IMR-90 (cell line): ENCODE results near the gene IGFBP1. TPM values are rescaled to one million over a fixed set of nuclear protein-coding genes. Genes with fewer than 3 reads are reported as not detected.

ENCODE experiments used
- ATAC-seq: fragments of 200-7000 bp; cut with Tn5 transposase; 2 replicates; pipeline ENCODE4 v1.9.1; 2020; ENCODE audit warnings: low read depth, mild to moderate bottlenecking, moderate library complexity
- BruUV-seq: library from RNA; stranded (reverse); fragments of 400-500 nt; replicated peaks from 2 replicates; lab custom pipeline; 2021; lab: Mats Ljungman, UMichigan
- CTCF ChIA-PET: fragments of 300-600 bp; formaldehyde crosslinking; extraction: SDS; loops from one replicate; lab custom pipeline; 2021; ENCODE audit warnings: antibody characterized with exemption; lab: Yijun Ruan, JAX
- POLR2A ChIA-PET: fragments of 300-600 bp; sonication (Branson Sonifier 250); formaldehyde crosslinking; loops from one replicate; lab custom pipeline; 2022; ENCODE audit warnings: antibody characterized with exemption; ENCODE audit not compliant: unreplicated experiment; lab: Charles Lee
- DNase-seq: peaks from one replicate; pipeline ENCODE4 v3.0.0; 2013
- H2AFZ ChIP-seq: replicated peaks from 2 replicates; pipeline ENCODE3; 2013; ENCODE audit warnings: low read length, mild to moderate bottlenecking; ENCODE audit not compliant: poor library complexity
- H2AK5ac ChIP-seq: 2 replicates; pipeline ENCODE4 v1.6.1; 2013; ENCODE audit warnings: low read depth, low read length, inconsistent platforms
- H2AK9ac ChIP-seq: replicated peaks from 2 replicates; pipeline ENCODE3; 2013; ENCODE audit warnings: mild to moderate bottlenecking, low read depth, low read length, moderate library complexity; ENCODE audit not compliant: poor library complexity
- H2BK120ac ChIP-seq: 2 replicates; pipeline ENCODE4 v1.6.1; 2013; ENCODE audit warnings: low read depth, low read length, inconsistent platforms
- H2BK15ac ChIP-seq: 3 replicates; pipeline ENCODE4 v1.6.1; 2013; ENCODE audit warnings: low read depth, low read length, inconsistent platforms
- H2BK20ac ChIP-seq: 2 replicates; pipeline ENCODE4 v1.6.1; 2013; ENCODE audit warnings: low read depth, mild to moderate bottlenecking, inconsistent platforms, low read length, moderate library complexity
- H2BK5ac ChIP-seq: 2 replicates; pipeline ENCODE4 v1.6.1; 2013; ENCODE audit warnings: mild to moderate bottlenecking, low read depth, low read length, inconsistent platforms; ENCODE audit not compliant: poor library complexity, severe bottlenecking
- H3K14ac ChIP-seq: replicated peaks from 2 replicates; pipeline ENCODE4 v1.6.1; 2013; ENCODE audit warnings: low read depth, low read length, inconsistent platforms
- H3K18ac ChIP-seq: 2 replicates; pipeline ENCODE4 v1.6.1; 2013; ENCODE audit warnings: low read depth, low read length, control low read depth
- H3K23ac ChIP-seq: 2 replicates; pipeline ENCODE4 v1.6.1; 2013; ENCODE audit warnings: low read depth, low read length, inconsistent platforms
- H3K27ac ChIP-seq: 2 replicates; pipeline ENCODE4 v1.5.1; 2013; ENCODE audit warnings: mild to moderate bottlenecking, control low read depth, low read length; ENCODE audit not compliant: insufficient read depth
- H3K27me3 ChIP-seq: 2 replicates; pipeline ENCODE4 v1.6.1; 2013; ENCODE audit warnings: low read length; ENCODE audit not compliant: control insufficient read depth, insufficient read depth
- H3K36me3 ChIP-seq: 2 replicates; pipeline ENCODE4 v1.6.1; 2013; ENCODE audit warnings: low read length, mixed read lengths; ENCODE audit not compliant: control insufficient read depth, insufficient read depth
- H3K4ac ChIP-seq: 2 replicates; pipeline ENCODE4 v1.6.1; 2013; ENCODE audit warnings: low read depth, low read length, inconsistent platforms
- H3K4me1 ChIP-seq: 2 replicates; pipeline ENCODE4 v1.6.1; 2013; ENCODE audit warnings: low read length, mixed read lengths; ENCODE audit not compliant: control insufficient read depth, insufficient read depth
- H3K4me2 ChIP-seq: 2 replicates; pipeline ENCODE4 v1.6.1; 2013; ENCODE audit warnings: low read depth, mild to moderate bottlenecking, control low read depth, low read length, moderate library complexity
- H3K4me3 ChIP-seq: 2 replicates; pipeline ENCODE4 v1.5.1; 2013; ENCODE audit warnings: low read depth, mild to moderate bottlenecking, control low read depth, low read length, moderate library complexity; ENCODE audit not compliant: insufficient read depth
- H3K56ac ChIP-seq: 2 replicates; pipeline ENCODE4 v1.6.1; 2013; ENCODE audit warnings: low read length, inconsistent platforms; ENCODE audit not compliant: insufficient read depth; ENCODE audit errors: extremely low read depth
- H3K79me1 ChIP-seq, 2 experiments: 2 replicates each; pipeline ENCODE4 v1.6.1; 2013; ENCODE audit warnings: low read length in 2 of 2, inconsistent platforms in 1 of 2, low read depth in 1 of 2
- H3K9ac ChIP-seq: 2 replicates; pipeline ENCODE4 v1.6.1; 2013; ENCODE audit warnings: low read depth, low read length, control low read depth
- H3K9me1 ChIP-seq: 2 replicates; pipeline ENCODE4 v1.6.1; 2013; ENCODE audit warnings: low read length, inconsistent platforms; ENCODE audit not compliant: insufficient read depth
- H3K9me3 ChIP-seq: 2 replicates; pipeline ENCODE4 v1.6.1; 2013; ENCODE audit warnings: low read length; ENCODE audit not compliant: control insufficient read depth, insufficient read depth
- H4K20me1 ChIP-seq: 2 replicates; pipeline ENCODE4 v1.6.1; 2013; ENCODE audit warnings: low read length, inconsistent platforms; ENCODE audit not compliant: insufficient read depth
- H4K5ac ChIP-seq: 2 replicates; pipeline ENCODE4 v1.6.1; 2013; ENCODE audit warnings: mild to moderate bottlenecking, low read depth, low read length, control low read depth
- H4K8ac ChIP-seq, 2 experiments: 2 replicates each; pipeline ENCODE4 v1.6.1; 2013; ENCODE audit warnings: low read depth in 2 of 2, low read length in 2 of 2, control low read depth in 1 of 2, inconsistent platforms in 1 of 2
- H4K91ac ChIP-seq: 2 replicates; pipeline ENCODE4 v1.6.1; 2013; ENCODE audit warnings: low read depth, low read length, inconsistent platforms; ENCODE audit not compliant: insufficient read depth
- BHLHE40 ChIP-seq: fragments of 150-350 bp; IDR thresholded peaks from 2 replicates; pipeline ENCODE4 v1.6.1; 2016; ENCODE audit warnings: mild to moderate bottlenecking, low read depth, low read length
- FOS ChIP-seq: fragments of 150-350 bp; IDR thresholded peaks from 2 replicates; pipeline ENCODE4 v1.6.1; 2016; ENCODE audit warnings: low read depth, low read length
- MAFK ChIP-seq: IDR thresholded peaks from 2 replicates; pipeline ENCODE4 v1.6.1; 2012; ENCODE audit warnings: low read depth, low read length, improper control_type of control experiment
- MAZ ChIP-seq: IDR thresholded peaks from 2 replicates; pipeline ENCODE4 v1.6.1; 2012; ENCODE audit warnings: low read depth, mild to moderate bottlenecking, low read length, improper control_type of control experiment, moderate library complexity, borderline replicate concordance
- MXI1 ChIP-seq: IDR thresholded peaks from 2 replicates; pipeline ENCODE4 v1.6.1; 2012; ENCODE audit warnings: low read depth, mild to moderate bottlenecking, low read length, moderate library complexity, borderline replicate concordance
- RAD21 ChIP-seq: IDR thresholded peaks from 2 replicates; pipeline ENCODE4 v1.6.1; 2012; ENCODE audit warnings: low read length, improper control_type of control experiment
- dilution Hi-C: fragments of 300-500 bp; cut with HindIII; formaldehyde crosslinking; loops from one replicate; pipeline ENCODE4 v1.14.3; 2018; ENCODE audit warnings: low sequenced_read_pairs; ENCODE audit not compliant: unreplicated experiment
- in situ Hi-C: fragments of 300-500 bp; cut with MboI; formaldehyde crosslinking; loops from 3 replicates; pipeline ENCODE4 v1.14.3; 2019; ENCODE audit warnings: low sequenced_read_pairs, inconsistent platforms, mixed read lengths
- intact Hi-C: fragments of 100-400 bp; cut with micrococcal nuclease; formaldehyde crosslinking; loops from 2 replicates; pipeline ENCODE4 v1.10.0; 2022
- polyA plus RNA-seq, 3 experiments: library from polyadenylated mRNA; depleted of rRNA; stranded (reverse); fragments of >200 nt; gene quantifications; 2 replicates each; pipeline ENCODE4 v1.2.3, GENCODE V29; 2012; ENCODE audit warnings: low replicate concordance in 1 of 3
- total RNA-seq: library from RNA; depleted of rRNA; stranded (reverse); fragments of >200 nt; gene quantifications from 2 replicates; pipeline ENCODE4 v1.2.3, GENCODE V29; 2012
- TF ChIP-seq, protein P1 (sequence below): conservative IDR thresholded peaks from 2 replicates; pipeline ENCODE4 v1.5.1; 2012; ENCODE audit warnings: mild to moderate bottlenecking, low read depth, low read length, improper control_type of control experiment
- TF ChIP-seq, protein P2 (sequence below): fragments of 150-350 bp; IDR thresholded peaks from 2 replicates; pipeline ENCODE4 v1.6.1; 2016; ENCODE audit warnings: low read depth, mild to moderate bottlenecking, low read length, moderate library complexity, borderline replicate concordance

Gene IGFBP1
- total and polyA plus RNA-seq, 2 of the 4 experiments (the other 2 are of a cell fraction) = not detected

DNA sequence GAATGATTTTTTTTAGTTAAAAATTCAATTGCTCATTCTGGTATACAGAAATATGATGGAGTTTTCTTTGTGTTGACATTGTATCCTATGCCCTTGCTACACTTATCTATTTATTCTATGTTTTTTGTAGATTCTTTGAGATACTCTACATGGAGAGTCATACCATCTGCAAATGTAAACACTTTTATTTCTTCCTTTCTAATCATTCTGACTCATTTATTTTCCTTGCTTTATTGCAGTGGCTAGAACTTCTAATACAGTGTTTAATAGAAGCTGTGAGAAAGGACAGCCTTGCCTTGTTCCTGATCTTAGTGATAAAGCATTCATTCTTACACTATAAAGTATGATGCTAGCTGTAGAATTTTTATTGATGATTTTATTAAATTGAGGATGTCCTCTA is 42.7 kb downstream of the IGFBP1 start:
- Histone ChIP-seq H4K20me1 (no peaks in the 10 kb centered on the region), H2AK5ac (no peak overlapping the region), H3K79me1 (no peaks in the 10 kb centered on the region), H3K9me1 (no peaks in the 10 kb centered on the region), H3K4ac (no peak overlapping the region), H3K27ac (no peak overlapping the region), H2BK20ac (no peak overlapping the region), H3K9me3 (peaks cover 2% of the 10 kb centered on the region; the same call in 1 of the 2 replicates), H3K4me1 (no peaks in the 10 kb centered on the region), H3K4me2 (no peak overlapping the region), H2BK15ac (no peak overlapping the region), H3K14ac (no peak overlapping the region), H3K9ac (no peak overlapping the region), H4K91ac (no peak overlapping the region), H3K36me3 (no peaks in the 10 kb centered on the region), H4K8ac (no peak overlapping the region), H3K27me3 (no peaks in the 10 kb centered on the region), H2AK9ac (no peak overlapping the region), H4K5ac (no peak overlapping the region), H3K23ac (no peak overlapping the region), H3K18ac (no peak overlapping the region), H2BK120ac (no peak overlapping the region), H2BK5ac (no peak overlapping the region), H3K4me3 (no peak overlapping the region), H2AFZ (no peak overlapping the region), H3K56ac (no peak overlapping the region)
- TF ChIP-seq, protein P1, sequence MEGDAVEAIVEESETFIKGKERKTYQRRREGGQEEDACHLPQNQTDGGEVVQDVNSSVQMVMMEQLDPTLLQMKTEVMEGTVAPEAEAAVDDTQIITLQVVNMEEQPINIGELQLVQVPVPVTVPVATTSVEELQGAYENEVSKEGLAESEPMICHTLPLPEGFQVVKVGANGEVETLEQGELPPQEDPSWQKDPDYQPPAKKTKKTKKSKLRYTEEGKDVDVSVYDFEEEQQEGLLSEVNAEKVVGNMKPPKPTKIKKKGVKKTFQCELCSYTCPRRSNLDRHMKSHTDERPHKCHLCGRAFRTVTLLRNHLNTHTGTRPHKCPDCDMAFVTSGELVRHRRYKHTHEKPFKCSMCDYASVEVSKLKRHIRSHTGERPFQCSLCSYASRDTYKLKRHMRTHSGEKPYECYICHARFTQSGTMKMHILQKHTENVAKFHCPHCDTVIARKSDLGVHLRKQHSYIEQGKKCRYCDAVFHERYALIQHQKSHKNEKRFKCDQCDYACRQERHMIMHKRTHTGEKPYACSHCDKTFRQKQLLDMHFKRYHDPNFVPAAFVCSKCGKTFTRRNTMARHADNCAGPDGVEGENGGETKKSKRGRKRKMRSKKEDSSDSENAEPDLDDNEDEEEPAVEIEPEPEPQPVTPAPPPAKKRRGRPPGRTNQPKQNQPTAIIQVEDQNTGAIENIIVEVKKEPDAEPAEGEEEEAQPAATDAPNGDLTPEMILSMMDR = no peak
- no peak for TF ChIP-seq RAD21
- TF ChIP-seq MXI1 = no peak
- TF ChIP-seq, protein P2, sequence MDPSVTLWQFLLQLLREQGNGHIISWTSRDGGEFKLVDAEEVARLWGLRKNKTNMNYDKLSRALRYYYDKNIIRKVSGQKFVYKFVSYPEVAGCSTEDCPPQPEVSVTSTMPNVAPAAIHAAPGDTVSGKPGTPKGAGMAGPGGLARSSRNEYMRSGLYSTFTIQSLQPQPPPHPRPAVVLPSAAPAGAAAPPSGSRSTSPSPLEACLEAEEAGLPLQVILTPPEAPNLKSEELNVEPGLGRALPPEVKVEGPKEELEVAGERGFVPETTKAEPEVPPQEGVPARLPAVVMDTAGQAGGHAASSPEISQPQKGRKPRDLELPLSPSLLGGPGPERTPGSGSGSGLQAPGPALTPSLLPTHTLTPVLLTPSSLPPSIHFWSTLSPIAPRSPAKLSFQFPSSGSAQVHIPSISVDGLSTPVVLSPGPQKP = no peak
- no peak for TF ChIP-seq MAZ
- TF ChIP-seq MAFK = no peak
- no peak for TF ChIP-seq FOS
- TF ChIP-seq BHLHE40 = no peak
- in situ Hi-C loops (no loop called here), dilution Hi-C loops (no loop called here), intact Hi-C loops (no loop called here)
- ATAC-seq (no peak), DNase-seq (no peak)
- CTCF ChIA-PET = no interaction called here
- no TSS peak for BruUV-seq
- POLR2A ChIA-PET = no interaction called here
